Activated CD8-positive, alpha-beta memory T cell treated with anti-CD3 and anti-CD28 coated beads, Interleukin-2, amount 50 U/mL, for 1 hour (primary cell): ENCODE measurements around the gene DSPP.
"Not testable (repeated sequence)": the region's sequence is repeated elsewhere in the genome, so short reads cannot be mapped to it uniquely, and the experiment has no call there.

Experiments used
- DNase-seq: peaks from one replicate; pipeline ENCODE4 v3.0.0-alpha.2; 2020; ENCODE audit errors: extremely low read depth

Gene DSPP

GRCh38 chr4:87608229-87608628 lies at the start of gene DSPP:
DSPP (plus strand) TSS chr4:87608529; CDS start chr4:87610909, 2,380 bp downstream.
- DNase-seq, result no peak

GRCh38 chr4:87559090-87559837 lies 49.1 kb upstream of the DSPP start:
- no peak for DNase-seq

- no peak for DNase-seq
These were observed 47.5 kb upstream of the DSPP start for GRCh38 chr4:87560802-87561201.

- no peak for DNase-seq
These were observed 42.6 kb upstream of the DSPP start for GRCh38 chr4:87565746-87566145.

- no peak for DNase-seq
These were observed 42.1 kb upstream of the DSPP start for GRCh38 chr4:87566276-87566675.

GRCh38 chr4:87567191-87567590 lies 41.1 kb upstream of the DSPP start:
- DNase-seq, result no peak

GRCh38 chr4:87570290-87570805 lies 38.0 kb upstream of the DSPP start:
- DNase-seq, result no peak

- not testable (repeated sequence) for DNase-seq
These were observed 34.0 kb upstream of the DSPP start for GRCh38 chr4:87574376-87574775.

- DNase-seq, result no peak
These were observed 33.3 kb upstream of the DSPP start for GRCh38 chr4:87574996-87575395.

- no peak for DNase-seq
These were observed 32.9 kb upstream of the DSPP start for GRCh38 chr4:87575408-87575807.

GRCh38 chr4:87575983-87576382 lies 32.3 kb upstream of the DSPP start:
- no peak for DNase-seq

GRCh38 chr4:87579478-87579877 lies 28.9 kb upstream of the DSPP start:
- DNase-seq, result no peak

GRCh38 chr4:87580057-87580456 lies 28.3 kb upstream of the DSPP start:
- DNase-seq, result no peak

- no peak for DNase-seq
These were observed 24.0 kb upstream of the DSPP start for GRCh38 chr4:87584222-87584908.

- no peak for DNase-seq
These were observed 18.8 kb upstream of the DSPP start for GRCh38 chr4:87589531-87589930.

- no peak for DNase-seq
These were observed 16.2 kb upstream of the DSPP start for GRCh38 chr4:87592124-87592523.

- no peak for DNase-seq
These were observed 7.0 kb upstream of the DSPP start for GRCh38 chr4:87601361-87601760.

- no peak for DNase-seq
These were observed 6.1 kb downstream of the DSPP start for GRCh38 chr4:87614292-87614890.

- DNase-seq, result no peak
These were observed 7.9 kb downstream of the DSPP start for GRCh38 chr4:87616268-87616667.

- DNase-seq, result no peak
These were observed 11.8 kb downstream of the DSPP start for GRCh38 chr4:87620086-87620485.

GRCh38 chr4:87620491-87620890 lies 12.2 kb downstream of the DSPP start:
- no peak for DNase-seq

GRCh38 chr4:87622303-87622702 lies 14.0 kb downstream of the DSPP start:
- no peak for DNase-seq

GRCh38 chr4:87624698-87625097 lies 16.4 kb downstream of the DSPP start:
- no peak for DNase-seq
